HG03575 (cell line): Measurements from ENCODE around the gene DOCK4.

ENCODE experiments used
- ATAC-seq: cut with Tn5 transposase; IDR thresholded peaks from one replicate; pipeline ENCODE4 v1.9.1; 2021; ENCODE audit not compliant: unreplicated experiment, insufficient number of reproducible peaks, low FRiP score; ENCODE audit errors: extremely low read depth

DOCK4 gene

DNA sequence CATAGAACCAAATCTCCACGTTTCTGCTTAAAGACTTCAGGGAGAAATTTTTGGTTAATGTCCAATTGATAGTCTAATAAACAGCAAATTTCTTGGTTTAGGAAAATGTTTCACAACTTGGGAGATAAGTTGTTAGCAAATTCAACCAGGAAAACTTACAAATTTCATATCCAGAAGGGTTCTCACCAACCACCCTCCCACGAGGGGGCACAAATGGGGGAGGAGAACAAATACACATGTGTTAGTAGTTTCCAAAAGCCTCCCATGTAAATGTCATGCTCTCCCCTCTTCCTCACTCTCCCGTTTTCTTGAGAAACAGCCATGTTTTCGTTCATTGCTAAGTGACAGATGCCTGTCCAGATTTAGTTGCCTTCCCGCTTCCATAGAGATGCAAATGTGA lies 10.5 kb downstream of the DOCK4 start:
- ATAC-seq: no peak

DNA sequence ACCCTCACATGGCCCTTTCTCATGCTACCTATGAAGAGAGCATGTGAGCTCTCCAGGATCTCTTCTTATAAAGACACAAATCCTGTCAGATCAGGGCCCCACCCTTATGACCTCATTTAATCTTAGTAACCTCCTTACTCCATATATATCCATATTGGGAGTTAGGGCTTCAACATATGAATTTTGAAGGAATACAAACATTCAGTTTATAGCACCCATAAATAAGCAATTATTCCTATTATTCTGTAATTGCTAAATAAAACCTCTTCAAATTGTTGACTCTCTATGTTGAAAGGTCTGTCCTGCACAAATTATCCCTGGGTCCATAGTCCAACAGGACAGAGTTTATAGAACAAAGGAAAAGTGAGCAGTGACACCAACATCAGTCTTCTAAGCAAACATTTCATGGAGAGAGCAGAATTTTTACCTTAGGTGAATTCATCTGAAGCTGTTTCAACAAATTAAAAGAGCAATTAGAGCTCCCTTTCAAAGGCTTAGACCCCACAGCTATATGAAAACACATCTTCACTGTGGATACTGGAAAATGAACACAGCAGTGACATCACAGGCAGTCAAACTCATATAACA lies 12.2 kb downstream of the DOCK4 start:
- no peak for ATAC-seq

DNA sequence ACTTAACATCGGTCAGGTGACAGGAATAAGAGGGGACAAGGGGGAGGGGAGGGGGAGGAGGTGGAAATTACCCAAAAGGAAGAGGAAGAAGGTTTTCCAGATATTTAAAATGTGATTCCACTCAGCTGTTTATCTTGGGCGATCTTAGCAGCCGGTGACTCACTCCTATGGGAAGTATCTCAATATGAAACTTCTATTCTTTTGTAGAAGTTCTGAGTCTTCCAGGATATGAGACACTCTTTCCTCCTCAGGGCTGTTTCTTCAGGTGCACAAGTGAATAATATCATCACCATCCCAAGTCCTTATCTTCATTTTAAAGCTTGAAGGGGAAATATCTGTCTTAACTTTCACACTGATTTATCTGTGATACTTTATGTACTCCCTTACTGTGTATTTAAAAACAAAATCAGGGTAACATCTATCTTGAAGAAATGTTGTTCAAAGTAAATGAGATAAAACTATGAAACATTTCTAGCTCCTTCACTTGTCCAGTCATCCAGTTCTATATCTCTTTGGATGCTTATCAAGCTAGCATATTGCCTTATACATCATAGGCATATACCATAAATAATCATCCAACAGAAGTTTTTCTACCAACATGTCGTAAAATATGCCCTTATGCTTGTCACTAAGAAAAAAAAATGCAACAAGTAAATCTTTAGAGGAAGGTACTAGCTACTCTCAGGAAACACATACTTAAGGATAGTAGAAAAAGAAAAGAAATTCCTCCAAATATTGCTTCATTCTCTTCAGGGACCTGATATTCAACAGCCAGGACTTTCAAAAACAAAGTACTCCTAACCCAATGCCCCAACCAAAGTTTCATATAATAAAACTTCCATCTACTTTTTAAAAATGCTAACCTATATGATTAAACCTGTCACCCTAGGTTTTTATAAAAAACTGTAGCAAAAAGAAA lies 13.7 kb downstream of the DOCK4 start:
- ATAC-seq: no peak

DNA sequence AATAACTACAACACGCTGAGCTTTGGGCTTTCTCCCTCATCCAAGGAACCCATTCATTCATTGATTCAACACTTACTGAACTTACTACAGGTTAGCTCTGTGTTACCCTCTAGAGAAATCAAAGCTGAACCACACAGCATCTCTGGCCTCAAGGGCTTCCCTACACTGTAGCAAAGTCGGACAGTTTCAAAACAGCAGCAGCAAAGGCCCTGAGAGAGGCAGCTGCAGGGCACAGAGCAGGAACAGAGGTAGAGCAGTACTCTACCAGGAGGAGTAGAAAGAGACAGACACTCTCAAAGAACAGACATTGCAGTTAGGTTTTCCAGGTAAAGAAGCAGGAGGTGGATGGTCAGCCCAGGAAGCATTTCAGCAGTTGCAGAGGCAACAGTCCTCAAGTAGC lies 16.1 kb downstream of the DOCK4 start:
- no peak for ATAC-seq

DNA sequence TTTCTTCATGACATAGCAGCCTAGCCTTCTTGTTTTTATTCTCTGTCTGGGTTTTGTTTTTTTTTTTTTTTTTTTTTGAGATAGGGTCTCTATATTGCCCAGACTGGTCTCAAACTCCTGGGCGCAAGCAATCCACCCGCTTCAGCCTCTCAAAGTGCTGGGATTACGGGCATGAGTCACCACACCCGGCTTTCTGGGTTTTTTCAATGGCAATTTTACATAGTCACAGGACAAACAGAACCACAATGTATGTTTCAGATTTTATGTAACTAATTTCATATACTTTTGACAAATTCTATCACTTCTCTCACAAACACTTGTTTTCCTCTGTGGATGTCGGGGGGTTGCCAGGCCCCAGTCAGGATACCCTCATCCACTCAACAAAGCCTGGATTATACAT lies 16.5 kb downstream of the DOCK4 start:
- no peak for ATAC-seq

DNA sequence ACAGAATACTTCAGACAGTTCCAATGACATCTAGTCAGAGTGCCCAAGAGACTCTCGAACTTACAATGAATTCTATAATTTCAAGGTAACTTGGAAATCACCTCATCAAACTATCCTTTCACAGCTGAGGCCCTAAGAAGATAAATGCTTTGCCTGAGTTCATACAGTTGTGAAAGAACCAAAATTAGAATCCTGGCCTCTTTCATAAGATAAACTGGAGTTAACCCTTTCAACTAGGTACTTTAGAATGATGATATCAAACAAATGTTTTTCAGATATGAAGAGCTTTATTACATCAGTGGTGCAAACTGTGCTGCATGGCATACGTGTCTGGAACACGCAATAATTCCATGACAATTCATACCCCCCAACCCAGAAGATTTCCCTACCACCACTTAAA lies 17.9 kb downstream of the DOCK4 start:
- ATAC-seq: no peak

DNA sequence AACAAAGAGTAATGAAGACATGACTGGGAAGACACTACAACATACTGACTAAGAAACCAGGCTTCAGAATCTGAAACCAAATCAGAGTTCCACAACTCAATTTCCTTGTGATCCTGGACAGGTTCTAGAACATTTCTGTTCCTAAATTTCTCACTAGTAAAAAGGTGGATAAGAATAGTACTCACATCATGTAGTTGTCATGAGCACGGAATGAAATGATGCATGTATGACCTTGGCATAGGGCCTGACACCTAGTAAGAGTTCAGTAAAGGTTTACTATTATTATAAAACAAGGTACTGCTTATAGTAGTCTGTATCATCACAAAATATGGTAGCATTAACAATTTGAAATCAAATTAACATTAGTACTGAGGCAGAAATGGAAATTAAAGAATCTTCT lies 19.9 kb downstream of the DOCK4 start:
- no peak for ATAC-seq

DNA sequence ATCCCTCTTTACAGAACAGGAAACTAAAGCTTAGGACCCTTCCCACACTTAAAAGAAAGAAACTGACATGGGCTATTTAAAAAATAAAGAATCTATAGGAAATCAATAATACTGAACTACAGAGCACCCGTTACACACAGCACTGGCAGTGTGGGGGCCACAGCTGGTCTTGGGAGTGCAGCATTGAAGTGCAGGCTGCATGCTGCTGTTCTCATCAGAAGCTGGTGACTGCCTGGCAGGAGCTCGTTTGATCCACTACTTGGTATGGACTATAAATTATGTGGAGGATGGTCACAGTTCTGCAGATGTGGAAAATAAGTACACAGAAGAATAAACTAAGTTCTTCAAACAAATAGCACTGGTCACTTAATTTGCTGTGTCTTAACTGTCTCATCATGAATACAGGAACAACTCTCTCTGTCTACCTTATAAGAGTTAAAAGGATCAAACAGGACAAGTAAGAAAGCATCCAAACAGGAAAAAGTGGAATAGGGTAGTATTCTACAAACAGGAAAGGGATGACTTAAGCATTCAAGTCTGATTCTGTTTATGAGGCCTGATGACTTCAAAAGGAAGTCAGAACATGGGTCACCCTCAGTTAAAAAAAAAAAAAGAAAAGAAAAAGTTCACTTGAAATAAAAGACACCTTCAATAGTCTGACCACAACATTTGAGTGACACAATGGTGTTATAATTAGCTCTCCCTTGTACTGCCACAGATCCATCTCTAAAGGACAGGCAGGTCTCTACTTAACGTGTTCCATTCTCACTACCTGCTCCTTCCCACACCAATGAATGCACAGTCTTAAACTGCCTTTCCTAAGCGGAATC lies 21.0 kb downstream of the DOCK4 start:
- ATAC-seq: no peak

DNA sequence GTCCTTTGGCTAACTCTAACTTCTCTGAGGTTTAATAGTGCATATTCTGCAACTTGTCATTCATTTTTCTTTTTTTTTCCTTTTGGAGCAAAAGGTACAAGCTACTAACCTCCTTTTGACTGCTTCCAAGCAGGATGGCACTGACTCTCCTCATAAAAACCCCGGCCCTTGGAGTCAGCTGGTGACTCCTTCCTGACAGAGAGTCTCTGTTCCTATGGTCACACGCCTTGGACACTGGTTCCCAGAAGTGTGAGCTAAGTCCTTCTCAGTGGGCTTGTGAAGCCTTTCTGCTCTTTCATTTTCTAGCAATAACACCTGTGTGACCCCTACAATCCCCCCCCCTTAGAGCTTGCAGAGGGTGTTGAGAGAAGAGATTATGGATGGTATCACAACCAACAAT lies 21.7 kb downstream of the DOCK4 start:
- ATAC-seq: no peak

DNA sequence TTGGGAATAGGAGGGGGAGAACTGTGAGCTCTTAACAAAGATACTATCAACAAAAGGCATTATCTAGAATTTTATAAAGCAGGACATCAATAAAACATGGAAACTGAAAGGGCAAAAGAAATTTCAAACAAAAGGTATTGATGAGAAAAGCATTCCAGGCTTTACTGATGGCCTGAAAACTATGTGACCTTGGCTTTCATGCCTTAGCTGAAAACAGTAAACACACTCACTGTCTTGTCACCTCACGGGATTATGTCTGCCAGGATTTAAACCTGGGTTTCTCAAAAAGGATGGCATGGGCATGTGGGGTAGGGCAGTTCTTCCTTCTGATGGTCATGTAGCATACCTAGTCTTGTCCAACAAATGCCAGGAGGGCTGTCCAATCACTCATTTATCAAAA lies 22.9 kb downstream of the DOCK4 start:
- ATAC-seq: no peak

DNA sequence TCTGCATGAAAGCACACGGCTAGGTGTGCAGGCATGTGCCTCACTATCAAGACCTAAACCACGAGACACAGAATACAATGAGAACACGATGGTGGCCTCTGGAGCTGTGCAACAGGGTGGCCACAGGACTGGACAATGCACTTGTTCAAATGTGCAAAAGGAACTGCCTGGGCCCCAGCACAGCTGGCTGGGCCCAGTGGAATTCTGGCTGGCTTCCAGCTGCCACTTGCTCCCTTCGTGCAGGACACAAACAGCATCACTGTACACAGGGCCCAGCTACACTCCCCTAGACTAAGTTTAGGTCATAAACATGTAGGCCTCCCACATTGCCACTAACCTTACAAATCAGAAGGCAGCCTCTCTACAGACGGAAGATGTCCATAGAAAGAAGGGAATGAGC lies 23.4 kb downstream of the DOCK4 start:
- no peak for ATAC-seq

DNA sequence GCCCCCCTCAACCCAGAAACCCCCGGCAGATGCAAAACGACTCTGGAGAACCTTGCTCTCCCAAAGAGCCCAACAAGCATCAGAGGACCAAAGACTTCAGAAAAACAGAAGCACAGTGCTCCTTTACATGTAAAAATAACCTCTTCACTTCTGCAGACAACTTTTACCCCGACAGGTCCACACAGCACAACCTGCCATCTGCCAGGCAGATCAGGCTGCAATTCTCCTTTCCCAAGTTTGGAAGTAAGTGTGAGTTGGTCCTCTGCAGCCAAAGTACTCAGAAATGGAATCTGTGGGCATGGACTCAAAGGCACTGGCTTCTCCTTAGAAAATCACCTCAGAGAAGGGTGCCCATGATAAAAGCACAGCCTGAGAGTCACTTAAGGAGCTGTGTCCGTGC lies 26.0 kb downstream of the DOCK4 start:
- no peak for ATAC-seq

DNA sequence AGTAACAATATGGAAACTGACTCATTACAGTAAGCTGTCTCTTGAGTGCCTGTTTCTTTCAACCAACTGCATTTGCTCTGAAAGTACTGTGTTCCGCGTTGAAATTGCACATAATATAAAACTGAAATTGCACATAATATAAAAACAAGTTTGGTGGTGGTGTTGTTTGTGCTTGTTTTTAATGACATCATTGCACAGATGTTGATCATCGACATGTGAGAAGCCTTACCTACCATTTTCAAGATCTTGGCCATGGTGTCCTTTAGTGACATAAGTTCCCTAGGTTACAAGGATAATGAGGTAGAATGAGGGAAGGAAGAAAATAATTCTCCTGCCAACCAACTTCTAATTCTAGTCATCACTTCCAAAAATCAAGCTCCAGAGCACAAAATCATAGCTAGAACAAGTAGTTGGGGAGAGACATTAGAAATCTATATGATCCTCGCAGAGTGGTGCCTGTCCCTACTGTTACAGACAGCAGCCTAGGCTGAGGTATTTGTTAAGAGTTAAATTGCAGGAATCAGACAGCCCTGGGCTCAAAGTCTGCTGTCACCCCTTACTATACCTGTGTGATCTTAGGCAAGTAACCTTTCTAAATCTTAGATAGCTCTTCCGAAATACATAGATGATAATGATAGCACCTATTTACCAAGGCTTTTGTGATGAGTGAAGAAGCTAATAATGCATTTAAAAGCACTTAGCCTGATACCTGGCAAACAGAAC lies 29.3 kb downstream of the DOCK4 start:
- no peak for ATAC-seq

DNA sequence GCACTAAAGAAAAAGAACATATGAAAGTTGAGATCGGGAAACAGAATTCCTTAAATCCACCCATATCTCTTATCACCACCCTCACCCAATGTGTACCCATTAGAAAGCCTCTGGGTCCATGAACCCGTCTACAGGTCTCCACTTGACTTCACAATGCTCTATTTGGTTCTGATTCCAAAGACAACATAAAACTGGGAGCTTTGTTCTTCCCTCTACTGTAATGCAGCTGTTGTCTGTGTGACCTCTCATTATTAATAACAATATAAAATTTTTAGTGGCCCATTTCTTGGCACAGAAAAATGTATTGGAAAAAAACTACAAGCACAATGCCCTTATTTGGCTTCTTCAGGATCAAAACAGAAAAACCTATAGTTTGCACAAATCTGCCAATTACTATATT lies 30.0 kb downstream of the DOCK4 start:
- no peak for ATAC-seq

DNA sequence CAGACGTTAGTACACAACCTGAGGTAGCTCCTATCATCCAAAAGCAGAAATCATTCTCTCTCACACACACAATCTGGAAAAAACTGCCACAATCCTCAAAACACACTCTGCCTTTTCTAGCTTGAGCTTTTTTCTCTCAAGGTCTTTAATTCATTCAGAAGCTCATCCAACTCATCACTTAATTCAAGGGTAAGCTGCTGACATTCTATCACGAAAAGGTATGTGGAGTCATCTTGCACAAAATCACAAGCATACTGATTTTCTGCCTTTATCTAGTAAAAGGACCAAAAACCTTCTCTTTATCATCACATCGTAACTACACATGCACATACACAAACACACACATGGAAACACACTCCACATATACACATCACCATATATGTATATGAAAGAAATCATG lies 32.0 kb downstream of the DOCK4 start:
- no peak for ATAC-seq

DNA sequence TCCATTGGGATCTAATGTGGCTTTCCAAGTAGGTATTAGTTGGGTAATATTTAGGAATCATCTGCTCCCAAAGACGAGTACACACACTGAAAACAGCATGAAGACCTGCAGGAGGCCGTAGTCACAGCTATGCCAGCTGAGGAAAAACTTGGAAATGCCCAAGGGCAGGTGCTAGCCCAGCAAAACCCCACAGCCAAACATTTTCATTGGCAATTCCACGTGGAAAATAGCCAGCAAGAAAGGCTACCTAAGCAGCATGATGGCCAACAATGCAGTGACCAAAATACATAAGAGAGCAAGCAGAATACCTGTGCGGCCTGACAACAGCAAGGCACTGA lies 32.7 kb downstream of the DOCK4 start:
- no peak for ATAC-seq

DNA sequence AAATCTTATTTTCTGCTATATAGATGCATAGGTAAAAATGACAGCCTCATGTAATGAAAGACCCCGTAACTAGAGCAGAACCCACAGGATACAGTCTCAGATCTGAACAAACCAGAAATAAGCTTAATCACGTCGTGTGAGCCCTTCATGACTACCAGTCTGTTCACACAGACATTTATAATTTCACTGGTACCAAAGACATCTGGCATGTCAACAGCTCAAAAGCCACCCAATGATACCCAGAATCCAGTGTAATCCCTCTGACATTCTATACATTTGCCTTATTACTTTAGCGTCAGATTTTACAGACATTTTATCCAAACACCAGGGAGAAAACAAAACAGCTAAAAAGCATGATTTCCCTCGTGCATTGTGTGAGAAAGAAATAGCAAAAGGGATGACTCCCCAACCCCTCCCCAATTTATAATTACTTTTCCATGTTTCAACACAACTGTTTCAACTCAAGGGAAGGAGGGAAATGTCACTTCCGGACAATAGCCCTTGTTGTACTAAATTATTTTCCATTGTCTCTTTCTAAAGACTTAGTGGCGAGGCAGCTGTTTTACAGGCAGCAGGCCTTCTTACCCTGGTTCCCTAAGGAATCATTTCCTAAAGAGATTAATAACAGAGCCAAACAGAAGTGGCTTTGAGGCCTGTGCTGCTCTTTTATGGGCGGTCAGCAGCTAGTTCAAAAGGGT lies 33.2 kb downstream of the DOCK4 start:
- ATAC-seq: no peak

DNA sequence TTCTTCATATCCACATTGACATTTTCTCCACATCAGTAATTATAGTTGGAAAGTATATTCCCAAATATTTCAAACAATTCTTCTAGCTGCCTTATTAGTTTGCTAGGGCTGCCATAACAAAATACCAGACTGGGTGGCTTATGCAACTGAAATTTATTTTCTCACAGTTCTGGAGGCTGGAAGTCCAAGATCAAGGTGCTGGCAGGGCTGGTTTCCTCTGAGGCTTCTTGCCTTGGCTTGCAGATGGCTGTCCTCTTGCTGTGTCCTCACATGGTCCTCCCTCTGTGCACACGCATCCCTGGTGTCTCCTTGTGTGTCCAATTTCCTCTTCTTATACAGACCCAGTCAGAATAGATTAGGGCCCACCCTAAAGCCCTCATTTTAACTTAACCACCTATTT lies 34.5 kb downstream of the DOCK4 start:
- ATAC-seq: no peak

DNA sequence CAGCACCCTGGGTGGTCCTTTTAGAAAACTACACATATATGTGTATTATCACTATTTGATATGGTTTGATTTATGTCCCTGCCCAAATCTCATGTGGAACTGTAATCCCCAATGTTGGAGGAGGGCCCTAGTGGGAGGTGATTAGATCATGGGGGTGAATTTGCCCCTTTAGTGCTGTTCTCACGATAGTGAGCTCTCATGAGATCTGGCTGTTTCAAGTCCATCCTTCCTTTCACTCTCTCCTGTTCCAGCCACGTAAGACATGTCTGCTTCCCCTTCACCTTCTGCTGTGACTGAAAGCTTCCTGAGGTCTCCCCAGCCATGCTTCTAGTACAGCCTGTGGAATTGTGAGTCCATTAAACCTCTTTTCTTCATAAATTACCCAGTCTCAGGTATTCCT lies 37.3 kb downstream of the DOCK4 start:
- ATAC-seq: no peak
